22Rv1 (cell line): ENCODE data around the gene CAMSAP1.
"Not testable (repeated sequence)": the region's sequence is repeated elsewhere in the genome, so short reads cannot be mapped to it uniquely, and the experiment has no call there.

Experiments used
- H3K27ac ChIP-seq: fragments of 450-650 bp; 2 replicates; pipeline ENCODE4 v1.5.1; 2017
- CTCF ChIP-seq: fragments of 450-650 bp; IDR thresholded peaks from 2 replicates; pipeline ENCODE4 v1.5.1; 2017; ENCODE audit warnings: mild to moderate bottlenecking
- ZFX ChIP-seq: fragments of 450-650 bp; IDR thresholded peaks from 2 replicates; pipeline ENCODE4 v1.6.1; 2017; ENCODE audit warnings: antibody characterized with exemption, borderline replicate concordance

CAMSAP1 gene

GRCh38 chr9:135945969-135946368, 38.6 kb upstream of the CAMSAP1 start:
- no peak for TF ChIP-seq CTCF
- TF ChIP-seq ZFX, result no peak
- H3K27ac ChIP-seq, result no peak overlapping the region

GRCh38 chr9:135944444-135945252, 37.3 kb upstream of the CAMSAP1 start:
- H3K27ac ChIP-seq, result no peak overlapping the region
- TF ChIP-seq CTCF, result no peak
- TF ChIP-seq ZFX, result no peak

- not testable (repeated sequence) for H3K27ac ChIP-seq
Measured at GRCh38 chr9:135943604-135944003, 36.3 kb upstream of the CAMSAP1 start.

- TF ChIP-seq CTCF, result no peak
- TF ChIP-seq ZFX, result no peak
- H3K27ac ChIP-seq, result no peak overlapping the region
Measured at GRCh38 chr9:135941288-135941995, 34.1 kb upstream of the CAMSAP1 start.

GRCh38 chr9:135939351-135940265, 32.3 kb upstream of the CAMSAP1 start:
- no peak overlapping the region for H3K27ac ChIP-seq
- no peak for TF ChIP-seq CTCF

- no peak for TF ChIP-seq CTCF
- no peak for TF ChIP-seq ZFX
- H3K27ac ChIP-seq, result no peak overlapping the region
Measured at GRCh38 chr9:135937521-135938489, 30.5 kb upstream of the CAMSAP1 start.

- no peak overlapping the region for H3K27ac ChIP-seq
- no peak for TF ChIP-seq CTCF
- no peak for TF ChIP-seq ZFX
Measured at GRCh38 chr9:135933114-135933513, 25.8 kb upstream of the CAMSAP1 start.
